Osteoblast (primary cell): ENCODE results near the gene ASB5. TPM values are rescaled to one million over a fixed set of nuclear protein-coding genes. Genes with fewer than 3 reads are reported as not detected.

Experiments used
- DNase-seq: peaks from one replicate; pipeline ENCODE4 v3.0.0; 2011; ENCODE audit warnings: low spot score, mixed read lengths; ENCODE audit not compliant: insufficient read length; ENCODE audit errors: missing footprints
- H2AFZ ChIP-seq: 2 replicates; pipeline ENCODE4 v1.6.0; 2011; ENCODE audit warnings: mild to moderate bottlenecking, low read length
- H3K27ac ChIP-seq: 2 replicates; pipeline ENCODE4 v1.5.1; 2011; ENCODE audit warnings: mild to moderate bottlenecking, low read depth, low read length, moderate library complexity
- H3K27me3 ChIP-seq: 2 replicates; pipeline ENCODE4 v1.6.0; 2012; ENCODE audit warnings: mild to moderate bottlenecking, control low read depth, inconsistent platforms, low read length, moderate library complexity; ENCODE audit not compliant: insufficient read depth
- H3K36me3 ChIP-seq: 2 replicates; pipeline ENCODE4 v1.5.1; 2011; ENCODE audit warnings: mild to moderate bottlenecking, low read length, control low read depth, moderate library complexity; ENCODE audit not compliant: insufficient read depth
- H3K4me1 ChIP-seq: 2 replicates; pipeline ENCODE4 v1.5.1; 2011; ENCODE audit warnings: mild to moderate bottlenecking, low read length, control low read depth, moderate library complexity; ENCODE audit not compliant: insufficient read depth
- H3K4me2 ChIP-seq: 2 replicates; pipeline ENCODE4 v1.6.0; 2011; ENCODE audit warnings: mild to moderate bottlenecking, low read length; ENCODE audit not compliant: insufficient read depth
- H3K4me3 ChIP-seq: fragments of 200-600 bp; sonication (generic); 3 replicates; pipeline ENCODE4 v1.5.1; 2012; ENCODE audit warnings: mild to moderate bottlenecking, low read length, inconsistent platforms; ENCODE audit not compliant: insufficient read depth
- H3K79me2 ChIP-seq: 2 replicates; pipeline ENCODE4 v1.6.0; 2012; ENCODE audit warnings: mild to moderate bottlenecking, low read length, control low read depth, inconsistent platforms; ENCODE audit not compliant: insufficient read depth
- H3K9me3 ChIP-seq: 2 replicates; pipeline ENCODE4 v1.5.1; 2011; ENCODE audit warnings: low read depth, low read length, control low read depth
- H4K20me1 ChIP-seq: 2 replicates; pipeline ENCODE4 v1.6.0; 2012; ENCODE audit warnings: mild to moderate bottlenecking, low read length, control low read depth; ENCODE audit not compliant: insufficient read depth
- CTCF ChIP-seq: IDR thresholded peaks from 2 replicates; pipeline ENCODE4 v1.5.1; 2011; ENCODE audit warnings: mild to moderate bottlenecking, low read depth, low read length, moderate library complexity; ENCODE audit errors: extremely low read depth
- total RNA-seq: library from RNA; depleted of rRNA; stranded (reverse); fragments of >200 nt; gene quantifications from 2 replicates; pipeline ENCODE4 v1.2.3, GENCODE V29; 2012

The ASB5 gene
- total RNA-seq, 1 donor: 1.1 TPM

- H3K4me3 ChIP-seq: no peak overlapping the region
- H3K79me2 ChIP-seq: no peaks in the 10 kb centered on the region
- no peak overlapping the region for H2AFZ ChIP-seq
- H4K20me1 ChIP-seq: no peaks in the 10 kb centered on the region
- peaks cover 41% of the 10 kb centered on the region for H3K4me1 ChIP-seq
- no peak for TF ChIP-seq CTCF
- no peak for DNase-seq
- no peaks in the 10 kb centered on the region for H3K36me3 ChIP-seq
- H3K4me2 ChIP-seq: no peak overlapping the region
- peak overlapping the region; percentile 56 for H3K27ac ChIP-seq
- no peaks in the 10 kb centered on the region for H3K9me3 ChIP-seq
- no peaks in the 10 kb centered on the region for H3K27me3 ChIP-seq
Observed at GRCh38 chr4:176272799-176273198, 3.8 kb upstream of the ASB5 start.

GRCh38 chr4:176271749-176272148 is 2.7 kb upstream of the ASB5 start:
- H3K9me3 ChIP-seq: no peaks in the 10 kb centered on the region
- H3K4me1 ChIP-seq: peaks cover 36% of the 10 kb centered on the region
- H3K27ac ChIP-seq: peak overlapping the region; percentile 90
- TF ChIP-seq CTCF: no peak
- H3K36me3 ChIP-seq: no peaks in the 10 kb centered on the region
- no peak for DNase-seq
- H3K4me2 ChIP-seq: peak overlapping the region; percentile 74
- H4K20me1 ChIP-seq: no peaks in the 10 kb centered on the region
- no peak overlapping the region for H3K4me3 ChIP-seq
- H3K79me2 ChIP-seq: no peaks in the 10 kb centered on the region
- H2AFZ ChIP-seq: peak overlapping the region; percentile 64
- H3K27me3 ChIP-seq: no peaks in the 10 kb centered on the region

- DNase-seq: peak; percentile 94
- Histone ChIP-seq H3K4me1 (peaks cover 36% of the 10 kb centered on the region), H4K20me1 (no peaks in the 10 kb centered on the region), H3K79me2 (no peaks in the 10 kb centered on the region), H3K27me3 (no peaks in the 10 kb centered on the region), H3K4me3 (peak overlapping the region; percentile 19), H2AFZ (no peak overlapping the region), H3K4me2 (peak overlapping the region; percentile 74), H3K36me3 (no peaks in the 10 kb centered on the region), H3K27ac (peak overlapping the region; percentile 90), H3K9me3 (no peaks in the 10 kb centered on the region)
- TF ChIP-seq CTCF: no peak
Observed at GRCh38 chr4:176270669-176271068, 1.6 kb upstream of the ASB5 start.

- H3K27me3 ChIP-seq: no peaks in the 10 kb centered on the region
- H3K4me3 ChIP-seq: no peak overlapping the region
- TF ChIP-seq CTCF: no peak
- H3K4me2 ChIP-seq: no peak overlapping the region
- peaks cover 11% of the 10 kb centered on the region for H3K4me1 ChIP-seq
- H3K36me3 ChIP-seq: no peaks in the 10 kb centered on the region
- no peaks in the 10 kb centered on the region for H3K79me2 ChIP-seq
- H3K9me3 ChIP-seq: no peaks in the 10 kb centered on the region
- no peak overlapping the region for H3K27ac ChIP-seq
- DNase-seq: no peak
- H2AFZ ChIP-seq: peak overlapping the region; percentile 17
- no peaks in the 10 kb centered on the region for H4K20me1 ChIP-seq
Observed at GRCh38 chr4:176266026-176266425, 3.0 kb downstream of the ASB5 start.
